Vagina (tissue), 2 donors: ENCODE results near the gene LRMDA.

ENCODE experiments used
- CTCF ChIP-seq, 3 experiments: fragments of 450-650 bp in 2 of 3; fragments of 200-600 bp in 1 of 3; sonication (generic) in 1 of 3; IDR thresholded peaks; one replicate each; pipeline ENCODE4 v1.5.1; 2017 to 2019; ENCODE audit warnings: antibody characterized with exemption in 3 of 3, mild to moderate bottlenecking in 2 of 3, moderate library complexity in 2 of 3
- POLR2A ChIP-seq, 2 donors: fragments of 450-650 bp; IDR thresholded peaks; one replicate each; pipeline ENCODE4 v1.6.1; 2017; ENCODE audit warnings: antibody characterized with exemption in 2 of 2, mild to moderate bottlenecking in 2 of 2, moderate library complexity in 2 of 2

- no peak for TF ChIP-seq POLR2A (IDR thresholded peaks at IDR 0.05)
- no peak for TF ChIP-seq CTCF (IDR thresholded peaks at IDR 0.05)
Measured at GRCh38 chr10:76382381-76382851, 951.0 kb downstream of the LRMDA start.
